Measurements from ENCODE around the gene RPUSD4.
"Not testable (repeated sequence)": the region's sequence is repeated elsewhere in the genome, so short reads cannot be mapped to it uniquely, and the experiment has no call there.

RPUSD4 gene

DNA sequence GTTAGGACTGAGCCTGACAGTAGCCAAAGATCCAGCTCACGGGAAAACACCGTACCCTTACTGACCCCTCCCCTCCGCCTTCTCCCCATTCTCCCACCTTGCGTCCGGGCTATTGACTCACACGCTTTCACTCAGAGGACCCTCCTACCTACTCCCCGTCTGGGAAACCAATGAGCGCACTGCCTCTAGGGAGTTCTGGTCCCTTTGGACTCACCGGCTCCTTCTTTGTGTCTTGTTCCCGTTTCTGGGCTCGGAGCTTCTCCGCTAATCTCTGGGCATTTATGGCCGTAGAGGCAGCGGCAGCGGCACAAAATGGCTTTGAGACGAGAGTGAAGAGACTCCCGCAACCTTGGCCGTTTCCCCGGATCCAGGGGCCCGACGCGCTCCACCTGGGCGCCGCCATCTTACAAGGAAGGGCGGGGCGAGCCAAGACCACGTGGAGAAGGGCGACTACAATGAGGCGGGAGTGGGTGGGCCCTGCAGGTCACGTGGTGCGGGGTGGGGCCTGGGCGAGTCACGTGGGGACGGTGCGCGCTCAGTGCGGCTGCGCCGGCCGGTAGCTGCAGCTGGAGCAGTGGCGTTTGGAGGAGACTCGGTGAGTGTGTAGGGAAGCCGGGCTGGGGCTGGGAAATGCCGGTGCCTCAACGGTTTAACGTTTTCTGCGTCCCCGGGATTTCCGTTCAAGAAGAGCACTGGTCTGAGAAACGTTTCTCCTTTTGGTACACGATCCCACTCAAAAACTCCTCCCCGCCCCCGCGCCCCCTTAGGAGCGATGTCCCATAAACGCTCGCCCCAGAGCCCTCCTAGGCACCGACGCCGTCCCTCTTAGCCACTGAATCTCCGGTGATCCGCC is at the start of gene RPUSD4, which contains the start of gene FAM118B:
Gene RPUSD4 (minus strand): TSS at position 415 of the 853 bp plus-strand sequence. CDS start 12 bp downstream, at position 403.
Gene FAM118B (plus strand): TSS at position 547 of the 853 bp plus-strand sequence. CDS start 23,220 bp downstream, outside the sequence.
- peak; percentile 98 for DNase-seq (ENCODE audit: extremely low read depth in 1 of 2, low read depth in 1 of 2)

DNA sequence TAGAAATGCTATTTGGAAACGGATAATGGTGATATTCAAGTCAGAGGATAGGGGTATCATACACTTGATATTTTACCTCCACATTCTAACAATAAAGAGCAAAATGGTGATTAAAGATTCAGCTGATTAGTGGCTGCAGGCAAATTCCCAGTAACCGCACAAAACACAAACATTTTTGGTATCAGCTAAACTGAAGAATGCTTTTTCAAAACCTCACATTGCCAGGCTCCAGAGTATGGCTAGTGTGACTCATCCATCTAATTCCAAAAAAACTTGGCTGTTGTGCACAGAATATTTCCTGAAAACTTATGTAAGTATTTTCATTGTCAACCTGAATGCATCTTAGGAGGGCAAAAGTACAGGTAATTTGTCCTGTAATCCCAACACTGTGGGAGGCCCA is 46.3 kb upstream of the RPUSD4 start:
- DNase-seq (ENCODE audit: extremely low read depth in 1 of 2, low read depth in 1 of 2), result no peak

DNA sequence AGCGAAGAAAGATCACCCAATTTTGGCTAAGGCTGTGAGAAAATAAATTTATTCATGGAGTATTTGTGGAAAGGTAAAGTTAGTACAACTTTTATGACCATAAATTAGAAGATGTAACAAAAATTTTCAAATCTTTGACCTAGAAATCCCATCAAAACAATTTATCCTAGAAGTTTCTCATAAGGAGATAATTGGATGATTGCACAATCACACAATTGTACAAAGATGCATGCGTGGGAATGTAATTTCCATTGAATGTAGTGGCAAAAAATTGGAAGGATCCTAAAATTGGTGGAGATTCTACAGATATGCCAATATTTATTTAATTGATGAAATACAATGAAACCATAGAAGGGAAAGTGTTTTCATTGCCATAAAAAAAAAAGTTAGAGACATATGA is 45.7 kb upstream of the RPUSD4 start:
- DNase-seq (ENCODE audit: extremely low read depth in 1 of 2, low read depth in 1 of 2), result no peak

DNA sequence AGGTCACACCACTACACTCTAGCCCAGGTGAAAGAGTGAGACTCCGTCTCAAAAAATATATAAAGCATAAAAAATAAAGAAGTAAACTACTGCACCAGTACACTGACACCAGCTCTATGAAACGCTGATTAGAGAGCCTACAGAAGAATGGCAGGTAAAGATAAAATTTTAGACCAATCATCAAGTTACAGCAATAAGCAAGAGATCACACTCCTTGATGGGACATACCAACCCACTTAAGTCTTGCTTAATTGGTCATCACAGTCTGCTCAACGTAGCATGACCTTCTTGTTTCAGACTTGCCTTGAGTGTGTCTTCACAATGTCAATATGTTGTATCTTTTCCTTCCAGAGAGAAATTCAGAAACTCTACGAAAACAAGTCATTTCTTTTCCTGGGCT is 44.8 kb upstream of the RPUSD4 start:
- no peak for DNase-seq (ENCODE audit: extremely low read depth in 1 of 2, low read depth in 1 of 2)

GRCh38 chr11:126255507-126255906 is 44.1 kb upstream of the RPUSD4 start:
- not testable (repeated sequence) for DNase-seq (ENCODE audit: extremely low read depth in 1 of 2, low read depth in 1 of 2)

DNA sequence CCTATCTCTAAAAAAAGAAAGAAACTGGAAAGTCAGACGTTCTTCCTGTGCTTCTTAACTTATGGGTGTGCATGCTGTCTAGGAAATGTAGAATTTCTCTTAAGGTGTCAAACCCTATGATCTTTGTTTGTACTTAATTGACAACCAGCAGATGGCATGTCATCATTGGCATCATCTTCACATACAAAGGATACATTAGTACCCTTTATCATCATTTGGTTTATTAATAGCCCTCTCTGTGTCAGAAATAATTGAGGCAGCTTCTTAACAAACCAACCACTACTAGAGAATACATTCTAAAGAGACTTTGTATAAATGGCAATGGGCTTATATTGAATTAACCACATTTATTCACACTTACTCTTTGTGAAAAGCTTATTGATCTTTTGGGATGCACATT is 43.4 kb upstream of the RPUSD4 start:
- DNase-seq (ENCODE audit: extremely low read depth in 1 of 2, low read depth in 1 of 2), result no peak

- DNase-seq (ENCODE audit: extremely low read depth in 1 of 2, low read depth in 1 of 2), result no peak
Measured at GRCh38 chr11:126253265-126253664, 41.8 kb upstream of the RPUSD4 start.

GRCh38 chr11:126246636-126247035 is 35.2 kb upstream of the RPUSD4 start:
- no peak for DNase-seq (ENCODE audit: extremely low read depth in 1 of 2, low read depth in 1 of 2)

- DNase-seq (ENCODE audit: extremely low read depth in 1 of 2, low read depth in 1 of 2), result no peak
Measured at GRCh38 chr11:126233391-126233790, 21.9 kb upstream of the RPUSD4 start.

DNA sequence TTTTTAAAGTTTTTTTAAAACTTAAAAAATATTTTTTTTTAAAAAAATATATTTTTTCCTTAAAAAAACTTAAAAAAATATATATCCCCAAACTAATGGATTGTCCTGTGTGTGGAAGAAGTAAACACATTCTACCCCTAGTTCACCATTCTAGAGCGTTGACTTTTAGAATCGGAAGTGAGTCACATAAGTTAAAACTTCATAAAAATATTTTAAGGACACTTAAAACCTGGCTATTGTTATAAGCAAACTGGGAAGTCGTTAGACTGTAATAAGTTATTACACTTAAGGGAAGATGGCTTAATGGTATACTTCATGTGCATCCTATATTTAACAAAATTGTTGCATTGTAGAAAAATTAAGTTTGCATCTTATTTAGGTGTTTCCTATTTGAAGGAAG is 21.2 kb upstream of the RPUSD4 start:
- DNase-seq (ENCODE audit: extremely low read depth in 1 of 2, low read depth in 1 of 2), result no peak

DNA sequence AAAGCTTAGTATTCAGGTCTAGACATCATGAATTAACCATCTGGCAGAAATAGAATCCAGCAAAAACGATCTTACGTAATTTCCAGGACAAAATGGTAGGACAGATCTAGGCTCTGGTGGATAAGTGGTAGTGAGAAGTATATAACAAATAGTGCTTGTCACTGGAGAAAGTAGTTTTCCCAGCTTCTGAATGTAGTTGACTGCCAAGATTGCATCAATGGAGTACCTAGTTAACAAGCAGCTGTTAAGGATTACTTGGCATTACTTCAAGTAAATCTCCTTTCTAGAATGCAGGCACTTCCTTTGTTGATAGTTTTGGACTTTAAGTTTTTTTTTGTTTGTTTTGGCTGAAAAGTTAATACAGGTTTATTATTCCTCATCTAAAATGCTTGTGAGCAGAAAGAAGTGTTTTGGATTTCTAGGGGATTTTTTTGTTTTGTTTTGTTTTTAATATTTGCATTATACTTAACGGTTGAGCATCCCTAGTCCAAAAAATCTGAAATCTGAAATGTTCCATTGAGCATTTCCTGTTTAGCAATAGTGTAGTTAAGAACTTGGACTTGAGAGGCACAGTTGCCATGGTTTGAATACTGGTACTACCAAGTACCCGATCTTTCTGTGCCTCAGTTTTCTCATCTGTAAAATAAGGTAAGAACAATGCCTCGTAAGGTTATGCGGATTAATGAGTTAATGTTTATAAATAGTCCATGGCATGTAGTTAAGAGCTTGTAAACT is 20.4 kb upstream of the RPUSD4 start:
- no peak for DNase-seq (ENCODE audit: extremely low read depth in 1 of 2, low read depth in 1 of 2)

DNA sequence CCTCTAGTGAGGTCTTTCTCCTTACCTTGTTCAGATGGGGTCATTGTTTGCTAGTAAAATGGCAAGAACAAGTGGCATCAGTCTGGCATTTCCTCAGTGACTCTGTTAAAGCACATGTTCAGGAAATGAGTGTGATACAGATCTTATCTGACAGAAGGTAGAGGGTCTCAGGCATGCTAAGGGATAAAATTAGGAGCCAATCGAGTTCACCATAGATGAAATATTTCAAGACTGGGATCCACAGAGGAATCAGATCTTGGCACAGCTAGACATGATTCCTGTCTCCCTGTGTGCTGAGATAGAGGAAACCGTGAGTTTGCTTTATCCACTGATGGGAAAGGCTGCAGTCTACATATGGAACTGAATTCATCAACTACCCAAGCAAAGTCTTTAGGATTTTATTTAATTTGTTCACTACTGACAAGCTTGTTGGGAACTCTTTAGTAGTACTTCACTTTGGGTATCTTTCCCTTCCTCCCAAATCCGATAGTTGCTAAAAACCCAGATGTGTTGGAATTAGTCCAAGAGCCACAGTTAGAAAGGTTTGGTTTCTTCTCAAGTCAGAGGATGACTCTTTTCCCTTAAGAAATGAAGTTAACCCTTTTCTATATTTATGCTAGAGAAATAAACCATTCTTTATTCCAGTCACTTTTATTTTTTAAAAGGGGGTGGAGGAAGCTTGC is 18.5 kb upstream of the RPUSD4 start:
- no peak for DNase-seq (ENCODE audit: extremely low read depth in 1 of 2, low read depth in 1 of 2)

GRCh38 chr11:126226334-126227084 is 15.1 kb upstream of the RPUSD4 start:
- DNase-seq (ENCODE audit: extremely low read depth in 1 of 2, low read depth in 1 of 2), result no peak

GRCh38 chr11:126225295-126225665 is 13.8 kb upstream of the RPUSD4 start:
- DNase-seq (ENCODE audit: extremely low read depth in 1 of 2, low read depth in 1 of 2), result no peak

- no peak for DNase-seq (ENCODE audit: extremely low read depth in 1 of 2, low read depth in 1 of 2)
Measured at GRCh38 chr11:126224647-126225294, 13.3 kb upstream of the RPUSD4 start.

DNA sequence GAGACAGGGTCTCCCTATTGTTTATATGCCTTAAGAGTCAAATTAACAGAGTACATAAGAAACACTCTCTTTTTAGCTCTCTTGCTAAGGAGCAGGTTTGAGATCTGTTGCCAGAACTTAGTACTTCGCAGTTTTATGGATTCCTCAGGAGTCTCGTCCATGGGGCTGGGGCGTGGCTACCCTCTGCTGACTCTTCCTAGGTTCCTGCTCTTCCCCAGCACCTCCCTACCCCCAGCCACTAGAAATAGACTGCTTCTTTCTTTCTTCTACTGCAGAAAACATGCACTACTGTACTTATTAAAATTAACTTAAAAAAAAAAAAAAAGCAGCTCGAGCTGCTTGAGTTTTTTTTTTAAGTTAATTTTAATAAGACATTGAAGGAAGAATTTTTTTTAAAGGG is 8.1 kb upstream of the RPUSD4 start:
- DNase-seq (ENCODE audit: extremely low read depth in 1 of 2, low read depth in 1 of 2), result no peak

DNA sequence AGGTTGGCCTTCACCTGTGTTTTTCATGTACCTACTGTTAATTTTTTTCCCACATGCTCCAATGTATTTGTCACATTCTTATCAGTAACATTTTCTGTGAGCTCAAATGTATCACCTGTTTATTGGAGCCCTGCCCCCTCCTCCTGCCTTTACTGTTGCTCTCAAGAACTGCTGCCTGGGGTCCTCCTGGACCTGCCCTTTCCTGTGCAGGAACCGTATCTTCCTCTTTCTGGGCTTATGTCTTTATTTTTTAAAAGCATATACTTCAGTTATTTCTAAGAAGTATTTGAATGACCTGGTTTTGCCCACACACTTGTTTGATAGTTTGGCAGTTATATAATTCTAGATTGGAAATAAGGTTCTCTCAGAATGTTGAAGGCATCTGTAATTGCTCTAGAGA is 6.0 kb upstream of the RPUSD4 start:
- no peak for DNase-seq (ENCODE audit: extremely low read depth in 1 of 2, low read depth in 1 of 2)

DNA sequence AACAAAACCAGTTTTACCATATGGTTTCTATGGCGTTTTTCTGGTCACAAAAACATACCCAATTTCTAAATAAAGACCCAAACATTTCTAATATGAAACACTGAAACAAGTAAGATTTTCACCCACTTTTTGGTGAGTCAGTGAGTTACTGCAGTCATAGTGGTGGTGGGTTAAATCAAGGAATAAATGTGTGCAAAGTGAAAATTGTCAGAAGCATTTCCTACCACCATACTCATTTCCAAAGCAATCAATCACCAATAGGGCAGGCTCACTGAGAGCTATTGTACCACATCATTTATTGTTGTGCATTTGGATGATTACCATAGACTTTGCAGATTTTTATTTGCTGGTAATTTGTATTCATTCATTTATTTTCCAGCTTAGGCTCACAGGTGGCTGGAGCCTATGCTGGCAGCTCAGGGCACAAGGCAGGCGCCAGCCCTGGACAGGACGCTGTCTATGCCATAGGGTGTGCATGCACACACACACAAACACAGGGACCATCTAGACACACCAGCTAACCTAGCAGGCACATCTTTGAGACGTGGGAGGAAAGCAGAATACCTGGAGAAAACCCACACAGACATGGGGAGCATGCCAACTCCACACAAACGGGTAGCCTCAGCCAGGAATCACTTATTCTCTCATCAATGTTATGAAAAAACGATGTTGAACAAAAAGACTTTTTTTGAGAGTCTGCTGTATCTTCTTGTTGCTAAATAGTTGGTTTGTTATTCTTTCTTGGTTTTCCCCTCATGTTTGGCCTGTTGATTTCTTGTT is 5.3 kb upstream of the RPUSD4 start:
- no peak for DNase-seq (ENCODE audit: extremely low read depth in 1 of 2, low read depth in 1 of 2)

DNA sequence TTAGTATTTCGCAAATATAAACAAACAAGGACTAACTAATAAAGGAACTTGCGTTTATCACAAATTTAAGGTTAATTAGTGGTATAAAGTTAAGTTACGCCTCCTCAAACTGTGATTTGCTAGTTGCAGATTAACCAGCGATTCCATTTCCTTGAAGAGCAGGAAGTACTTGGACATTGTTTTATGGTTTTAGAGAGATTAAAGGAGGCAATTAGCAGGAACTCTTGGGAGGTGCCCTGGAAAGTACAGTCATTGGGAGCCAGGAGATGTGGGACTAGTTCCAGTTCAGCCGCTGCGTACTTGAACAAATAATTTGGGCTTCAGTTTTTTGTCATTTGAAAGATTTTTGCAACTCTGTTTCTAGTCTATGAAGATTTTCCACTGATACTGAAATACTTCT is 3.4 kb upstream of the RPUSD4 start:
- DNase-seq (ENCODE audit: extremely low read depth in 1 of 2, low read depth in 1 of 2), result no peak

DNA sequence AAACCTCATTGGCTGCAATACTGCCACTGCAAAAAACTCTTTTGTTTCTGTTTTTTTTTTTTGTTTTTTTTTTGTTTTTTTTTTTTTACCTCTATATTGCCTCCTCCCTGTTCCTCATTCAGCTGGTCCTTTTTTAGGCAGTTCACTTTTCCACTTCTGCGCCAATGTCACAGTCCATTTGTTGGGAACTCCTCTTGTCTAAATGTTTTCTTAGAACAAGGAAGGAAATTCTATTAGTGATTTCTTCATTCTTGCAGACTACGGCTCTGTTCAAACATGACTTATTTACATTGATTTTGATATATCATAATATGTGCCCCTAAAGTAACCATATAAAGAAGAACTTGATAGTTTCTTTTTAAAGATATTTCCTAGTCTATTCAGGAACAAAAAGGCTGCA is 3.0 kb upstream of the RPUSD4 start:
- DNase-seq (ENCODE audit: extremely low read depth in 1 of 2, low read depth in 1 of 2), result no peak
